K562 (cell line): ENCODE data around the gene PRL. TPM values are rescaled to one million over a fixed set of nuclear protein-coding genes. Genes with fewer than 3 reads are reported as not detected.

ENCODE experiments used
- ATAC-seq: fragments of 200-7000 bp; cut with Tn5 transposase; 3 replicates; pipeline ENCODE4 v1.9.1; 2020; ENCODE audit warnings: moderate library complexity
- BruUV-seq: library from RNA; stranded (reverse); fragments of 400-500 nt; replicated peaks from 2 replicates; lab custom pipeline; 2021; lab: Mats Ljungman, UMichigan
- CTCF ChIA-PET: fragments of 300-600 bp; formaldehyde crosslinking; extraction: SDS; loops from one replicate; lab custom pipeline; 2021; ENCODE audit warnings: low intra/inter-chr PET ratio; lab: Yijun Ruan, JAX
- POLR2A ChIA-PET: fragments of 300-600, 350-650 bp; sonication (Branson Sonifier 250); formaldehyde crosslinking; extraction: SDS; loops from one replicate; lab custom pipeline; 2021; ENCODE audit warnings: antibody characterized with exemption, inconsistent platforms; lab: Yijun Ruan, JAX
- DNase-seq, 4 experiments: peaks; one replicate each; pipeline versions ENCODE4 v3.0.0 to v3.0.0-alpha.2; 2011 to 2018; ENCODE audit warnings: low spot score in 3 of 4, mixed read lengths in 3 of 4; ENCODE audit errors: extremely low read depth in 1 of 4
- FAIRE-seq: peaks from 2 replicates; lab custom pipeline; 2011; peaks lifted over from hg19 to GRCh38; lab: Jason Lieb, UNC
- H2AFZ ChIP-seq: 2 replicates; pipeline ENCODE4 v1.6.0; 2011; ENCODE audit warnings: low read depth, low read length, control low read depth, inconsistent platforms
- H3K27ac ChIP-seq: fragments of 200-600 bp; 3 replicates; pipeline ENCODE4 v1.8.0; 2011; ENCODE audit warnings: low read depth, mild to moderate bottlenecking, control low read depth, inconsistent platforms, low read length, moderate library complexity, mixed read lengths; ENCODE audit errors: extremely low read depth
- H3K27me3 ChIP-seq, 2 experiments: fragments of 300-600 bp in 1 of 2; 2 replicates in 1 of 2; 3 replicates in 1 of 2; pipeline versions ENCODE4 v1.6.0 to v1.8.0; 2011; ENCODE audit warnings: inconsistent platforms in 2 of 2, low read length in 2 of 2, mild to moderate bottlenecking in 1 of 2, mixed read lengths in 1 of 2, moderate library complexity in 1 of 2; ENCODE audit not compliant: control insufficient read depth in 2 of 2, insufficient read depth in 2 of 2
- H3K36me3 ChIP-seq: fragments of 300-600 bp; 3 replicates; pipeline ENCODE4 v1.8.0; 2011; ENCODE audit warnings: mild to moderate bottlenecking, low read length, inconsistent platforms; ENCODE audit not compliant: control insufficient read depth, insufficient read depth
- H3K4me1 ChIP-seq, 2 experiments: fragments of 200-600 bp in 1 of 2; replicated peaks in 1 of 2; 2 replicates in 1 of 2; 3 replicates in 1 of 2; pipeline versions ENCODE4 v1.5.1 to v1.8.0; 2011; ENCODE audit warnings: inconsistent platforms in 2 of 2, low read length in 2 of 2, mild to moderate bottlenecking in 1 of 2, mixed read lengths in 1 of 2, moderate library complexity in 1 of 2; ENCODE audit not compliant: control insufficient read depth in 2 of 2, insufficient read depth in 2 of 2
- H3K4me2 ChIP-seq: 2 replicates; pipeline ENCODE4 v1.6.1; 2011; ENCODE audit warnings: low read length, control low read depth, inconsistent platforms, mixed read lengths; ENCODE audit not compliant: insufficient read depth
- H3K4me3 ChIP-seq: fragments of 200-600 bp; sonication (generic), shearing (Covaris generic); 2 replicates; pipeline ENCODE4 v1.5.1; 2016; ENCODE audit warnings: control low read depth, inconsistent platforms
- H3K79me2 ChIP-seq: fragments of 200-600 bp; 3 replicates; pipeline ENCODE4 v1.8.0; 2011; ENCODE audit warnings: low read length, inconsistent platforms; ENCODE audit not compliant: control insufficient read depth, insufficient read depth
- H3K9ac ChIP-seq, 2 experiments: 2 replicates each; pipeline versions ENCODE4 v1.6.0 to v1.6.1; 2011; ENCODE audit warnings: low read depth in 2 of 2, low read length in 2 of 2, control low read depth in 1 of 2, inconsistent platforms in 1 of 2, mild to moderate bottlenecking in 1 of 2, mixed read lengths in 1 of 2; ENCODE audit not compliant: insufficient read depth in 1 of 2
- H3K9me1 ChIP-seq: one replicate; pipeline ENCODE4 v1.6.0; 2011; ENCODE audit warnings: inconsistent platforms, mild to moderate bottlenecking, low read length, moderate library complexity; ENCODE audit not compliant: control insufficient read depth, insufficient read depth
- H3K9me3 ChIP-seq: replicated peaks from 2 replicates; pipeline ENCODE4 v1.5.1; 2011; ENCODE audit warnings: low read depth, low read length, inconsistent platforms; ENCODE audit not compliant: control insufficient read depth, insufficient read depth
- H4K20me1 ChIP-seq: replicated peaks from 2 replicates; pipeline ENCODE4 v1.6.1; 2011; ENCODE audit warnings: low read length, inconsistent platforms, mixed read lengths; ENCODE audit not compliant: control insufficient read depth, insufficient read depth
- CSDE1 ChIP-seq, 2 experiments: fragments of 450-650 bp; IDR thresholded peaks; 2 replicates each; pipeline ENCODE4 v1.6.1; 2016; ENCODE audit warnings: mild to moderate bottlenecking in 1 of 2
- CTCFL ChIP-seq: IDR thresholded peaks from 2 replicates; pipeline ENCODE4 v1.6.1; 2011; ENCODE audit warnings: borderline replicate concordance, low read depth, mild to moderate bottlenecking, moderate library complexity, low read length; ENCODE audit not compliant: insufficient read depth, poor library complexity, severe bottlenecking
- EHMT2 ChIP-seq: fragments of 450-650 bp; IDR thresholded peaks from 2 replicates; pipeline ENCODE4 v1.6.1; 2018; ENCODE audit warnings: antibody characterized with exemption
- ELF2 ChIP-seq: fragments of 250-450 bp; sonication (Bioruptor Pico); IDR thresholded peaks from 2 replicates; pipeline ENCODE4 v1.5.0; 2021; ENCODE audit warnings: mild to moderate bottlenecking
- ELK3 ChIP-seq: fragments of 450-650 bp; formaldehyde crosslinking; IDR thresholded peaks from 2 replicates; pipeline ENCODE4 v1.4.0; 2020; ENCODE audit warnings: mild to moderate bottlenecking
- ETS1 ChIP-seq: conservative IDR thresholded peaks from 2 replicates; pipeline ENCODE4 v1.6.1; 2011; ENCODE audit warnings: low read depth, mild to moderate bottlenecking, low read length; ENCODE audit not compliant: control insufficient read depth
- HOXB6 ChIP-seq: fragments of 250-450 bp; sonication (Bioruptor Pico); IDR thresholded peaks from 2 replicates; pipeline ENCODE4 v1.5.1; 2022; ENCODE audit warnings: mild to moderate bottlenecking, borderline replicate concordance
- JUNB ChIP-seq: fragments of 450-650 bp; formaldehyde crosslinking; conservative IDR thresholded peaks from 2 replicates; pipeline ENCODE4 v1.4.0; 2020; ENCODE audit warnings: mild to moderate bottlenecking
- NFE2 ChIP-seq: IDR thresholded peaks from 2 replicates; pipeline ENCODE4 v1.6.1; 2014; ENCODE audit warnings: antibody characterized with exemption, low read depth
- SMAD2 ChIP-seq: fragments of 150-350 bp; IDR thresholded peaks from 2 replicates; pipeline ENCODE4 v1.6.1; 2014; ENCODE audit warnings: low read depth, mild to moderate bottlenecking, low read length
- SMARCB1 ChIP-seq: IDR thresholded peaks from 2 replicates; pipeline ENCODE4 v1.6.1; 2011; ENCODE audit warnings: improper control_type of control experiment, low read depth; ENCODE audit not compliant: insufficient read length
- STAT6 ChIP-seq: sonication (generic); formaldehyde crosslinking; IDR thresholded peaks from 2 replicates; pipeline ENCODE4 v1.8.1; 2023; ENCODE audit warnings: mild to moderate bottlenecking, missing genetic modification reagents
- ZBTB12 ChIP-seq: fragments of 250-450 bp; sonication (Bioruptor Pico); IDR thresholded peaks from 2 replicates; pipeline ENCODE4 v1.4.0; 2020
- ZKSCAN8 ChIP-seq: fragments of 200-800 bp; sonication (Bioruptor generic); IDR thresholded peaks from 2 replicates; pipeline ENCODE4 v1.6.1; 2016; ENCODE audit warnings: missing genetic modification characterization, missing compliant biosample characterization
- ZNF436 ChIP-seq: fragments of 250-450, 450-650 bp; sonication (Bioruptor Pico); formaldehyde crosslinking; IDR thresholded peaks from 2 replicates; pipeline ENCODE4 v1.7.0; 2020; ENCODE audit warnings: mild to moderate bottlenecking
- WGBS: fragments of 100-300 bp; shearing (Covaris generic); methylation state at CpG from one replicate; pipeline ENCODE4 v1.1.6; 2016; ENCODE audit warnings: low coverage, mixed read lengths; ENCODE audit not compliant: insufficient coverage; ENCODE audit errors: missing lambda C conversion rate; 5-methylcytosine and 5-hydroxymethylcytosine counted together
- in situ Hi-C: fragments of 300-500 bp; cut with MboI; formaldehyde crosslinking; loops from 4 replicates; pipeline ENCODE4 v1.15.0; 2018; ENCODE audit warnings: inconsistent platforms, mixed read lengths
- intact Hi-C: fragments of 100-400 bp; cut with micrococcal nuclease; formaldehyde crosslinking; loops from 2 replicates; pipeline ENCODE4 v1.14.2; 2022
- polyA plus RNA-seq, 8 experiments: library from polyadenylated mRNA; depleted of rRNA in 4 of 8; stranded (reverse) in 5 of 8; unstranded in 3 of 8; fragments of >200 nt; fragmentation: Nextera tagmentation in 2 of 8; fragmentation: Illumina TruSeq in 1 of 8; extraction: Ambion mirVana in 2 of 8; extraction: Trizol in 1 of 8; gene quantifications; 2 replicates each; pipeline versions ENCODE4 v1.2.1 to v1.2.3, GENCODE V29; 2011 to 2014; ENCODE audit warnings: inconsistent platforms in 1 of 8, missing spikeins in 1 of 8
- total RNA-seq, 7 experiments: library from RNA; depleted of rRNA in 6 of 7; stranded (reverse); fragments of >200 nt in 6 of 7; fragmentation: Illumina TruSeq in 2 of 7; extraction: Trizol in 2 of 7; gene quantifications; 2 replicates each; pipeline versions ENCODE4 v1.2.1 to v1.2.3, GENCODE V29; 2011 to 2021; ENCODE audit warnings: low replicate concordance in 1 of 7

Gene PRL
- total and polyA plus RNA-seq, 9 of the 15 experiments (the other 6 are each of a cell fraction or from before 2014, with no cell fraction given), result not detected

GRCh38 chr6:22254886-22255285 is 42.0 kb downstream of the PRL start:
- H3K27me3 ChIP-seq, result no peaks in the 10 kb centered on the region
- TF ChIP-seq CTCFL, result no peak
- TF ChIP-seq SMARCB1, result no peak
- no peak for TF ChIP-seq JUNB (CRISPR knock-in tag)
- no peak for TF ChIP-seq EHMT2
- no peak for TF ChIP-seq SMAD2
- TF ChIP-seq ELF2, result no peak
- TF ChIP-seq CSDE1 (IDR thresholded peaks at IDR 0.05), result no peak
- TF ChIP-seq ETS1, result no peak
- TF ChIP-seq HOXB6 (CRISPR knock-in tag), result no peak
- TF ChIP-seq ELK3 (CRISPR knock-in tag), result no peak
- no peak for TF ChIP-seq ZNF436 (CRISPR knock-in tag)
- no peak for TF ChIP-seq STAT6 (CRISPR knock-in tag)
- no peak for TF ChIP-seq ZKSCAN8 (CRISPR knock-in tag)
- no peak for TF ChIP-seq ZBTB12 (CRISPR knock-in tag)
- TF ChIP-seq NFE2, result no peak
- TF ChIP-seq, all 486 proteins: peak for 0
- no peak for DNase-seq
- Histone ChIP-seq H3K9me1 (no peaks in the 10 kb centered on the region), H3K4me1 (no peaks in the 10 kb centered on the region), H3K9ac (no peak overlapping the region), H3K36me3 (no peaks in the 10 kb centered on the region), H3K27ac (no peak overlapping the region), H3K9me3 (no peaks in the 10 kb centered on the region), H2AFZ (no peak overlapping the region), H4K20me1 (no peaks in the 10 kb centered on the region), H3K4me2 (no peak overlapping the region), H3K4me3 (no peak overlapping the region), H3K79me2 (no peaks in the 10 kb centered on the region)
- ATAC-seq, result no peak
- FAIRE-seq, result no peak
- WGBS, result 0% methylated on average over 3 of the region's 3 CpGs
- intact Hi-C loops, result no loop called here
- BruUV-seq, result no TSS peak
- ChIA-PET CTCF (no interaction called here), POLR2A (no interaction called here)
- in situ Hi-C loops, result no loop called here
